Right lobe of liver (tissue), 6 donors: ENCODE measurements around the gene MTA2. TPM values are rescaled to one million over a fixed set of nuclear protein-coding genes. Genes with fewer than 3 reads are reported as not detected.

Experiments used
- ATAC-seq, 4 donors: fragments of 200-7000 bp; cut with Tn5 transposase; one replicate each; pipeline ENCODE4 v1.9.1; 2020; ENCODE audit warnings: mild to moderate bottlenecking in 4 of 4, moderate library complexity in 4 of 4
- DNase-seq, 3 donors: peaks; one replicate each; pipeline ENCODE4 v3.0.0-alpha.2; 2020
- H3K27ac ChIP-seq, 3 donors: fragments of 200-600 bp; one replicate each; pipeline ENCODE4 v1.8.0; 2022
- H3K27me3 ChIP-seq, 2 donors: fragments of 200-600 bp; one replicate each; pipeline ENCODE4 v1.8.0; 2022
- H3K36me3 ChIP-seq, 4 donors: fragments of 200-600 bp; sonication (generic) in 1 of 4; one replicate each; pipeline versions ENCODE4 v1.5.1 to v1.8.0; 2017 to 2022; ENCODE audit warnings: control low read depth in 1 of 4
- H3K4me1 ChIP-seq, 4 donors: fragments of 200-600 bp; sonication (generic) in 1 of 4; one replicate each; pipeline versions ENCODE4 v1.5.1 to v1.8.0; 2017 to 2022; ENCODE audit warnings: control low read depth in 1 of 4
- H3K4me3 ChIP-seq, 3 donors: fragments of 200-600 bp; one replicate each; pipeline ENCODE4 v1.8.0; 2022
- H3K9me3 ChIP-seq, 4 donors: fragments of 200-600 bp; sonication (generic) in 1 of 4; one replicate each; pipeline versions ENCODE4 v1.5.1 to v1.8.0; 2017 to 2022; ENCODE audit warnings: control low read depth in 1 of 4
- CTCF ChIP-seq, 4 donors: fragments of 200-600 bp in 3 of 4; fragments of 450-650 bp in 1 of 4; IDR thresholded peaks; one replicate each; pipeline versions ENCODE4 v1.5.1 to v1.8.0; 2016 to 2022; ENCODE audit warnings: antibody characterized with exemption in 4 of 4, mild to moderate bottlenecking in 2 of 4
- POLR2A ChIP-seq: fragments of 450-650 bp; IDR thresholded peaks from one replicate; pipeline ENCODE4 v1.6.1; 2017; ENCODE audit warnings: antibody characterized with exemption, mild to moderate bottlenecking
- WGBS: methylation state at CpG from one replicate; pipeline ENCODE4 v1.1.6; 2018; ENCODE audit warnings: low coverage, low lambda C conversion rate; ENCODE audit not compliant: insufficient coverage; ENCODE audit errors: missing lambda C conversion rate; 5-methylcytosine and 5-hydroxymethylcytosine counted together
- intact Hi-C, 2 donors: fragments of 100-400 bp; cut with DNase I; formaldehyde crosslinking; loops; one replicate each; pipeline versions ENCODE4 v1.11.2 to v1.14.1; 2022
- total RNA-seq, 6 experiments: library from RNA; depleted of rRNA in 2 of 6; stranded (reverse); fragments of >200 nt in 2 of 6; fragmentation: NEBNext Ultra II Directional in 3 of 6; extraction: Animal tissue kit (Norgen Biotek cat#: 25700) in 3 of 6; gene quantifications; one replicate each; pipeline versions ENCODE4 v1.1.0 to v1.2.4, GENCODE V29; 2016 to 2023
- donor health status: DM: no; HTN: yes; CAD: no.
- donor health status: DM: no; HTN: no; CAD: no.
- donor health status: DM: no; HTN: no; CAD: no.
- donor health status: DM: no; HTN: yes; CAD: no.
- donor health status: DM: no; HTN: yes; CAD: no.

The MTA2 gene
- total RNA-seq, 6 experiments from 2014 or later = 20.0 to 38.0 (median 31.8) TPM

GRCh38 chr11:62605902-62606301, 4.2 kb upstream of the MTA2 start:
- no peak for ATAC-seq
- TF ChIP-seq POLR2A = no peak
- no peak for TF ChIP-seq CTCF (IDR thresholded peaks at IDR 0.05)
- no peak overlapping the region for H3K4me3 ChIP-seq
- 80% methylated on average over 1 of the region's 15 CpGs for WGBS
- intact Hi-C loops = no loop called here
- H3K27ac ChIP-seq = no peak overlapping the region
- peaks cover 0 to 18% (median 6%) of the 10 kb centered on the region in 4 donors for H3K4me1 ChIP-seq
- no peaks in the 10 kb centered on the region for H3K27me3 ChIP-seq
- no peaks in the 10 kb centered on the region for H3K9me3 ChIP-seq
- H3K36me3 ChIP-seq = no peaks in the 10 kb centered on the region
- no peak for DNase-seq

GRCh38 chr11:62605467-62605866, 3.8 kb upstream of the MTA2 start:
- Histone ChIP-seq H3K36me3 (no peaks in the 10 kb centered on the region), H3K9me3 (no peaks in the 10 kb centered on the region), H3K27ac (no peak overlapping the region), H3K27me3 (no peaks in the 10 kb centered on the region), H3K4me1 (peaks cover 0 to 18% (median 7%) of the 10 kb centered on the region in 4 donors), H3K4me3 (no peak overlapping the region)
- intact Hi-C loops = no loop called here
- DNase-seq (no peak), ATAC-seq (no peak)
- 100% methylated on average over 1 of the region's 6 CpGs for WGBS
- TF ChIP-seq CTCF (IDR thresholded peaks at IDR 0.05) (no peak), POLR2A (no peak)

GRCh38 chr11:62604460-62605120, 2.9 kb upstream of the MTA2 start:
- 58% methylated on average over 6 of the region's 13 CpGs for WGBS
- ATAC-seq (no peak), DNase-seq (no peak)
- Histone ChIP-seq H3K4me1 (peaks cover 0 to 24% (median 12%) of the 10 kb centered on the region in 4 donors), H3K27ac (no peak overlapping the region), H3K4me3 (no peak overlapping the region), H3K9me3 (no peaks in the 10 kb centered on the region), H3K36me3 (no peaks in the 10 kb centered on the region), H3K27me3 (no peaks in the 10 kb centered on the region)
- intact Hi-C loops = no loop called here
- TF ChIP-seq CTCF (IDR thresholded peaks at IDR 0.05) (no peak), POLR2A (no peak)

- Histone ChIP-seq H3K4me1 (peaks cover 0 to 28% (median 14%) of the 10 kb centered on the region in 4 donors), H3K4me3 (no peak overlapping the region), H3K9me3 (no peaks in the 10 kb centered on the region), H3K27ac (no peak overlapping the region), H3K27me3 (no peaks in the 10 kb centered on the region), H3K36me3 (peaks cover 0 to under 1% (median 0%) of the 10 kb centered on the region in 4 donors)
- ATAC-seq (no peak), DNase-seq (no peak)
- TF ChIP-seq POLR2A (no peak), CTCF (IDR thresholded peaks at IDR 0.05) (no peak)
- intact Hi-C loops = no loop called here
- WGBS = 97% methylated on average over 5 of the region's 8 CpGs
Measured at GRCh38 chr11:62603776-62604299, 2.2 kb upstream of the MTA2 start.
